B cell (primary cell): ENCODE measurements around the gene SPATA31A3. TPM values are rescaled to one million over a fixed set of nuclear protein-coding genes. Genes with fewer than 3 reads are reported as not detected.

Experiments
- polyA plus RNA-seq: library from polyadenylated mRNA; depleted of rRNA; stranded (reverse); fragments of >200 nt; gene quantifications from 2 replicates; pipeline ENCODE4 v1.2.3, GENCODE V29; 2012
- small RNA-seq: library from RNA; depleted of rRNA; stranded (forward); fragments of <200 nt; gene quantifications from one replicate; pipeline ENCODE3, GENCODE V24; 2012; ENCODE audit warnings: low replicate concordance, low read depth; ENCODE audit not compliant: insufficient read length
- total RNA-seq, 2 donors: library from RNA; stranded (reverse); fragments of 120-200 nt in 1 of 2; gene quantifications; 1 replicate in 1 of 2; 2 replicates in 1 of 2; pipeline versions ENCODE4 v1.2.3 to v1.2.4, GENCODE V29; 2013 to 2022

SPATA31A3 gene
- total and polyA plus RNA-seq, 2 donors (not counting 1 experiment from before 2014, with no cell fraction given) = not detected

Small RNA genes lying within 50 kb of the gene (small RNA-seq; reads per million reads assigned to genes)
- gene AL353770.1 (not detected), gene AL353770.2 (not detected)

Other genes with a start within 250 kb of the SPATA31A3 start
- 6.0 and 8.1 TPM in 2 replicates for gene ZNF658, start 91.8 kb downstream of the SPATA31A3 start, total RNA-seq
- gene ZNF658, start 91.8 kb downstream of the SPATA31A3 start, polyA plus RNA-seq = 0.46 and 1.1 TPM in 2 replicates